ENCODE results near the gene EMX1. TPM values are rescaled to one million over a fixed set of nuclear protein-coding genes. Genes with fewer than 3 reads are reported as not detected.

EMX1 gene
- total and polyA plus RNA-seq, 12 donors = 0.01 to 0.07 TPM; not detected in 10

- 89 to 90% methylated on average over 14 to 15 of the region's 15 CpGs for WGBS, 2 donors
- peak in 1 of 8 donors; percentile 28 for ATAC-seq
- intact Hi-C loops (cut with DNase I) = no loop called here
- H3K9me3 ChIP-seq = no peaks in the 10 kb centered on the region
- TF ChIP-seq CTCF (IDR thresholded peaks at IDR 0.05) = no peak
- H3K4me1 ChIP-seq = peaks cover 0 to 13% (median 4%) of the 10 kb centered on the region in 9 donors
- H3K27ac ChIP-seq = no peak overlapping the region
- H3K36me3 ChIP-seq = no peaks in the 10 kb centered on the region
- peaks cover 0 to 11% (median 0%) of the 10 kb centered on the region in 7 donors for H3K27me3 ChIP-seq
- no peak overlapping the region for H3K4me3 ChIP-seq
- DNase-seq = no peak
Observed at GRCh38 chr2:72937356-72937669, 20.0 kb downstream of the EMX1 start.

- WGBS, 2 donors = 75 to 77% methylated on average over 5 of the region's 5 CpGs
Observed at GRCh38 chr2:72938455-72938854, 21.1 kb downstream of the EMX1 start.

GRCh38 chr2:72940361-72940760, 23.0 kb downstream of the EMX1 start:
- TF ChIP-seq CTCF (IDR thresholded peaks at IDR 0.05) = no peak
- intact Hi-C loops (cut with DNase I) = no loop called here
- Histone ChIP-seq H3K4me3 (no peak overlapping the region), H3K9me3 (no peaks in the 10 kb centered on the region), H3K27me3 (peaks cover 0 to 3% (median 0%) of the 10 kb centered on the region in 7 donors), H3K36me3 (peaks cover 0 to 23% (median 0%) of the 10 kb centered on the region in 9 donors), H3K27ac (no peak overlapping the region), H3K4me1 (peaks cover 0 to 13% (median 4%) of the 10 kb centered on the region in 9 donors)
- DNase-seq = no peak
- WGBS, 2 donors = 83 to 85% methylated on average over 6 of the region's 6 CpGs
- ATAC-seq = no peak

More at GRCh38 chr2:72938455-72938854, 21.1 kb downstream of the EMX1 start:
- ATAC-seq (no peak), DNase-seq (no peak)
- no peak for TF ChIP-seq CTCF (IDR thresholded peaks at IDR 0.05)
- Histone ChIP-seq H3K27ac (no peak overlapping the region), H3K4me1 (peaks cover 0 to 13% (median 4%) of the 10 kb centered on the region in 9 donors), H3K27me3 (peaks cover 0 to 11% (median 0%) of the 10 kb centered on the region in 7 donors), H3K4me3 (no peak overlapping the region), H3K36me3 (peaks cover 0 to 7% (median 0%) of the 10 kb centered on the region in 9 donors), H3K9me3 (no peaks in the 10 kb centered on the region)
- intact Hi-C loops (cut with DNase I) = no loop called here

- 63 to 76% methylated on average over 6 of the region's 6 CpGs for WGBS, 2 donors
- peak in 2 of 8 donors; percentile 21 to 46 for ATAC-seq
Observed at GRCh38 chr2:72940786-72941185, 23.5 kb downstream of the EMX1 start.

More at GRCh38 chr2:72940786-72941185, 23.5 kb downstream of the EMX1 start:
- intact Hi-C loops (cut with DNase I) = no loop called here
- no peak for TF ChIP-seq CTCF (IDR thresholded peaks at IDR 0.05)
- H3K4me1 ChIP-seq = peaks cover 0 to 13% (median 4%) of the 10 kb centered on the region in 9 donors
- H3K9me3 ChIP-seq = no peaks in the 10 kb centered on the region
- no peak overlapping the region for H3K4me3 ChIP-seq
- H3K27ac ChIP-seq = no peak overlapping the region
- H3K27me3 ChIP-seq = peaks cover 0 to 3% (median 0%) of the 10 kb centered on the region in 7 donors
- peaks cover 0 to 23% (median 0%) of the 10 kb centered on the region in 9 donors for H3K36me3 ChIP-seq
- no peak for DNase-seq
